Endothelial cell of umbilical vein (primary cell): ENCODE measurements around the gene METAP1. TPM values are rescaled to one million over a fixed set of nuclear protein-coding genes. Genes with fewer than 3 reads are reported as not detected.
A peak's percentile ranks its signal among the peaks of the same experiment; 100 is the strongest.

Source experiments
- BruUV-seq: library from RNA; stranded (reverse); fragments of 400-500 nt; replicated peaks from 2 replicates; lab custom pipeline; 2021; lab: Mats Ljungman, UMichigan
- CTCF ChIA-PET: fragments of 300-600, 350-600 bp; sonication (Branson Sonifier 250); formaldehyde crosslinking; loops from one replicate; lab custom pipeline; 2021; ENCODE audit warnings: antibody characterized with exemption, inconsistent platforms; lab: Charles Lee
- POLR2A ChIA-PET: fragments of 300-600, 350-600 bp; sonication (Branson Sonifier 250); formaldehyde crosslinking; loops from one replicate; lab custom pipeline; 2021; ENCODE audit warnings: antibody characterized with exemption, inconsistent platforms; lab: Charles Lee
- DNase-seq: peaks from one replicate; pipeline ENCODE4 v3.0.0-alpha.2; 2011; ENCODE audit warnings: low read depth, low spot score
- FAIRE-seq: peaks from 2 replicates; lab custom pipeline; 2011; peaks lifted over from hg19 to GRCh38; lab: Jason Lieb, UNC
- H2AFZ ChIP-seq: 2 replicates; pipeline ENCODE4 v1.6.0; 2012; ENCODE audit warnings: low read depth, low read length, control low read depth, inconsistent platforms
- H3K27ac ChIP-seq: 2 replicates; pipeline ENCODE4 v1.5.1; 2011; ENCODE audit warnings: low read depth, mild to moderate bottlenecking, control low read depth, low read length, moderate library complexity; ENCODE audit not compliant: insufficient read depth
- H3K27me3 ChIP-seq, 2 experiments: 2 replicates each; pipeline versions ENCODE4 v1.6.0 to v1.6.1; 2011; ENCODE audit warnings: low read length in 2 of 2, mixed read lengths in 1 of 2; ENCODE audit not compliant: control insufficient read depth in 2 of 2, insufficient read depth in 2 of 2
- H3K36me3 ChIP-seq, 2 experiments: 2 replicates in 1 of 2; 3 replicates in 1 of 2; pipeline ENCODE4 v1.5.1; 2011; ENCODE audit warnings: low read length in 2 of 2, mild to moderate bottlenecking in 1 of 2, moderate library complexity in 1 of 2; ENCODE audit not compliant: control insufficient read depth in 2 of 2, insufficient read depth in 2 of 2; ENCODE audit errors: extremely low read depth in 1 of 2
- H3K4me1 ChIP-seq: 3 replicates; pipeline ENCODE4 v1.5.1; 2011; ENCODE audit warnings: mild to moderate bottlenecking, low read length; ENCODE audit not compliant: control insufficient read depth, insufficient read depth; ENCODE audit errors: extremely low read depth
- H3K4me2 ChIP-seq: 2 replicates; pipeline ENCODE4 v1.6.1; 2011; ENCODE audit warnings: low read length, control low read depth, mixed read lengths; ENCODE audit not compliant: insufficient read depth
- H3K4me3 ChIP-seq, 3 experiments: fragments of 200-600 bp in 1 of 3; sonication (generic), shearing (Covaris generic) in 1 of 3; replicated peaks in 1 of 3; 2 replicates each; pipeline ENCODE4 v1.5.1; 2011 to 2016; ENCODE audit warnings: control low read depth in 3 of 3, low read length in 3 of 3, mild to moderate bottlenecking in 2 of 3, inconsistent platforms in 1 of 3, low read depth in 1 of 3, moderate library complexity in 1 of 3; ENCODE audit not compliant: insufficient read depth in 1 of 3
- H3K79me2 ChIP-seq: 2 replicates; pipeline ENCODE4 v1.6.0; 2012; ENCODE audit warnings: low read length, inconsistent platforms; ENCODE audit not compliant: control insufficient read depth, insufficient read depth
- H3K9ac ChIP-seq: replicated peaks from 2 replicates; pipeline ENCODE3; 2011; ENCODE audit warnings: low read length, control low read depth; ENCODE audit not compliant: insufficient read depth; ENCODE audit errors: extremely low read depth
- H3K9me1 ChIP-seq: replicated peaks from 3 replicates; pipeline ENCODE4 v1.6.0; 2011; ENCODE audit warnings: mild to moderate bottlenecking, low read length; ENCODE audit not compliant: control insufficient read depth, insufficient read depth; ENCODE audit errors: extremely low read depth
- H3K9me3 ChIP-seq: replicated peaks from 2 replicates; pipeline ENCODE4 v1.5.1; 2012; ENCODE audit warnings: low read length, inconsistent platforms; ENCODE audit not compliant: control insufficient read depth, insufficient read depth
- H4K20me1 ChIP-seq: replicated peaks from 2 replicates; pipeline ENCODE3; 2011; ENCODE audit warnings: mild to moderate bottlenecking, low read length; ENCODE audit not compliant: control insufficient read depth, insufficient read depth; ENCODE audit errors: extremely low read depth
- CTCF ChIP-seq, 2 donors: IDR thresholded peaks; 1 replicate in 1 of 2; 2 replicates in 1 of 2; pipeline ENCODE4 v1.5.1; 2011; ENCODE audit warnings: low read length in 2 of 2, mild to moderate bottlenecking in 2 of 2, moderate library complexity in 2 of 2, control low read depth in 1 of 2, inconsistent platforms in 1 of 2, low read depth in 1 of 2; ENCODE audit not compliant: insufficient read depth in 1 of 2; ENCODE audit errors: extremely low read depth in 1 of 2
- EZH2 ChIP-seq: IDR thresholded peaks from 2 replicates; pipeline ENCODE4 v1.6.1; 2012; ENCODE audit warnings: borderline replicate concordance, low read depth, mild to moderate bottlenecking, moderate library complexity, low read length, inconsistent platforms; ENCODE audit not compliant: severe bottlenecking
- FOS ChIP-seq: IDR thresholded peaks from 2 replicates; pipeline ENCODE4 v1.6.1; 2011; ENCODE audit warnings: mild to moderate bottlenecking, low read length, moderate library complexity, borderline replicate concordance; ENCODE audit not compliant: insufficient read depth
- GATA2 ChIP-seq: IDR thresholded peaks from 2 replicates; pipeline ENCODE4 v1.7.0; 2011; ENCODE audit warnings: low read depth, mild to moderate bottlenecking, moderate library complexity, mixed read lengths, low read length; ENCODE audit not compliant: insufficient read length, insufficient read depth
- JUN ChIP-seq: IDR thresholded peaks from 2 replicates; pipeline ENCODE4 v1.6.1; 2011; ENCODE audit warnings: borderline replicate concordance, low read depth; ENCODE audit not compliant: insufficient read length, insufficient read depth
- MAX ChIP-seq: IDR thresholded peaks from 2 replicates; pipeline ENCODE4 v1.6.1; 2011; ENCODE audit not compliant: insufficient read depth, insufficient read length
- MYC ChIP-seq: IDR thresholded peaks from one replicate; pipeline ENCODE4 v1.6.1; 2011; ENCODE audit warnings: mild to moderate bottlenecking, low read depth, low read length
- POLR2A ChIP-seq: IDR thresholded peaks from 2 replicates; pipeline ENCODE4 v1.6.1; 2012; ENCODE audit warnings: low read depth, mild to moderate bottlenecking, control low read depth, low read length
- POLR2AphosphoS5 ChIP-seq: IDR thresholded peaks from 2 replicates; pipeline ENCODE4 v1.6.1; 2012; ENCODE audit warnings: low read depth, mild to moderate bottlenecking, control low read depth, low read length, moderate library complexity; ENCODE audit not compliant: insufficient read depth
- dilution Hi-C: fragments of 300-500 bp; cut with MboI; formaldehyde crosslinking; loops from one replicate; pipeline ENCODE4 v1.15.0; 2019; ENCODE audit warnings: low sequenced_read_pairs; ENCODE audit not compliant: extremely low pct_ligation_motif_present
- intact Hi-C: fragments of 100-400 bp; cut with micrococcal nuclease; formaldehyde crosslinking; loops from one replicate; pipeline ENCODE4 v1.10.0; 2022
- polyA plus RNA-seq, 4 experiments: library from polyadenylated mRNA; depleted of rRNA in 3 of 4; stranded (reverse) in 3 of 4; unstranded in 1 of 4; fragments of >200 nt; gene quantifications; 2 replicates each; pipeline versions ENCODE4 v1.2.1 to v1.2.3, GENCODE V29; 2011 to 2012; ENCODE audit warnings: missing spikeins in 1 of 4
- total RNA-seq: library from RNA; stranded (reverse); gene quantifications from 2 replicates; pipeline ENCODE4 v1.2.3, GENCODE V29; 2021

METAP1 gene
- total and polyA plus RNA-seq, 2 donors (not counting 3 experiments of a cell fraction or from before 2014, with no cell fraction given), result 26.4 to 39.8 TPM

DNA sequence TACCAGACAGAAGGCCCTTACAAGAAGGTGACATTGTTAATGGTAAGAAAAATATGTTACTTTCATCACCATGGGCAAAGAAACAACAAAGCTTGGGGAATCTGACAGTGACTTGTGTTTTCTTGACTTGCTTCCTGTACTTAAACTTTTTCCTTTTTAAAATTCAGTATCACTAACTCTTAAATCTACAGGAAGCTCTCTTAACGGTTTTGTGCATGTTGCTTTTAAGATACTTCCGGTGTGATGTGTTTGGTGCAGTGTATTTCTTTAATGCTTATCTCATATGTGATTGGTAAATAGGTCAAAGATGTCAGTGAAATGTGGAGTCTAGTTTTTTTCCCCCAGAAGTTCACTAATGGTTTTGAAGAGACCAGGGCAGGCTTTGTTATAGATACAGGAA is 47.8 kb downstream of the METAP1 start:
- H3K4me1 ChIP-seq, result no peaks in the 10 kb centered on the region
- no peaks in the 10 kb centered on the region for H3K9me1 ChIP-seq
- ChIA-PET CTCF (interaction anchor here (0.7 to 1.2 kb wide), 3 partner anchors 13 to 576 kb away, joined by 3 to 4 read pairs (median 3); partner anchors contain the start of gene METAP1), POLR2A (no interaction called here)
- BruUV-seq, result no TSS peak
- peaks cover 0 to 3% of the 10 kb centered on the region in 2 experiments for H3K36me3 ChIP-seq
- FAIRE-seq (no peak), DNase-seq (peak; percentile 3)
- no peak for TF ChIP-seq FOS
- no peak for TF ChIP-seq POLR2AphosphoS5
- no peak for TF ChIP-seq MYC
- TF ChIP-seq POLR2A, result no peak
- TF ChIP-seq CTCF (IDR thresholded peaks at IDR 0.05; ENCODE audit: extremely low read depth in 1 of 2, insufficient read depth in 1 of 2, low read depth in 1 of 2, low read length in 2 of 2), result no peak
- TF ChIP-seq GATA2, result no peak
- TF ChIP-seq EZH2, result no peak
- no peak for TF ChIP-seq MAX
- no peak for TF ChIP-seq JUN
- dilution Hi-C loops, result no loop called here
- H3K79me2 ChIP-seq, result no peaks in the 10 kb centered on the region
- H3K9ac ChIP-seq, result no peak overlapping the region
- no peaks in the 10 kb centered on the region for H3K9me3 ChIP-seq
- H4K20me1 ChIP-seq, result no peaks in the 10 kb centered on the region
- H3K4me3 ChIP-seq, result no peak overlapping the region
- no peaks in the 10 kb centered on the region for H3K27me3 ChIP-seq
- H2AFZ ChIP-seq, result no peak overlapping the region
- H3K4me2 ChIP-seq, result no peak overlapping the region
- intact Hi-C loops, result no loop called here
- H3K27ac ChIP-seq, result no peak overlapping the region
